Smooth muscle cell (in vitro differentiated cells): ENCODE results near the gene RNF208. TPM values are rescaled to one million over a fixed set of nuclear protein-coding genes. Genes with fewer than 3 reads are reported as not detected.

Experiments used
- DNase-seq: peaks from one replicate; lab custom pipeline; 2025; ENCODE audit not compliant: unreplicated experiment; lab: John Stamatoyannopoulos, UW
- H2AFZ ChIP-seq: fragments of 200-600 bp; sonication (generic); 2 replicates; pipeline ENCODE4 v1.6.0; 2016; ENCODE audit warnings: antibody characterized with exemption, low read depth, mild to moderate bottlenecking
- H3F3A ChIP-seq: fragments of 200-600 bp; sonication (generic); 2 replicates; pipeline ENCODE4 v1.6.0; 2017; ENCODE audit warnings: antibody characterized with exemption, low read depth
- H3K27ac ChIP-seq: fragments of 200-600 bp; sonication (generic); 2 replicates; pipeline ENCODE4 v1.5.1; 2016; ENCODE audit warnings: low read depth, mild to moderate bottlenecking
- H3K27me3 ChIP-seq: fragments of 200-600 bp; sonication (generic); 2 replicates; pipeline ENCODE4 v1.6.1; 2016; ENCODE audit warnings: low read depth, mild to moderate bottlenecking
- H3K36me3 ChIP-seq: fragments of 200-600 bp; sonication (generic); 2 replicates; pipeline ENCODE4 v1.5.1; 2016; ENCODE audit warnings: low read depth
- H3K4me1 ChIP-seq: fragments of 200-600 bp; sonication (generic); 2 replicates; pipeline ENCODE4 v1.5.1; 2016; ENCODE audit warnings: low read depth
- H3K4me2 ChIP-seq: fragments of 200-600 bp; sonication (generic); 2 replicates; pipeline ENCODE4 v1.6.0; 2016; ENCODE audit warnings: mild to moderate bottlenecking
- H3K4me3 ChIP-seq: fragments of 200-600 bp; sonication (generic); 2 replicates; pipeline ENCODE4 v1.5.1; 2016; ENCODE audit warnings: mild to moderate bottlenecking
- H3K79me2 ChIP-seq: fragments of 200-600 bp; sonication (generic); 2 replicates; pipeline ENCODE4 v1.6.0; 2016; ENCODE audit warnings: low read depth, mild to moderate bottlenecking
- H3K9ac ChIP-seq: fragments of 200-600 bp; sonication (generic); 2 replicates; pipeline ENCODE4 v1.6.0; 2016; ENCODE audit warnings: low read depth
- H3K9me3 ChIP-seq: fragments of 200-600 bp; sonication (generic); replicated peaks from 2 replicates; pipeline ENCODE4 v1.5.1; 2016; ENCODE audit warnings: low read depth
- H4K20me1 ChIP-seq: fragments of 200-600 bp; sonication (generic); 2 replicates; pipeline ENCODE4 v1.6.0; 2016; ENCODE audit warnings: low read depth
- WGBS: methylation state at CpG from one replicate; pipeline ENCODE4 v1.1.7; 2016; ENCODE audit warnings: low lambda C conversion rate; 5-methylcytosine and 5-hydroxymethylcytosine counted together
- polyA plus RNA-seq: library from polyadenylated mRNA; unstranded; fragments of >200 nt; fragmentation: Nextera tagmentation; extraction: Ambion mirVana; gene quantifications from 2 replicates; pipeline ENCODE4 v1.2.1, GENCODE V29; 2016
- total RNA-seq: library from RNA; depleted of rRNA; stranded (reverse); fragments of >200 nt; gene quantifications from 2 replicates; pipeline ENCODE4 v1.2.3, GENCODE V29; 2014
- TF ChIP-seq, protein P1 (sequence below): fragments of 200-600 bp; sonication (generic); IDR thresholded peaks from 2 replicates; pipeline ENCODE4 v1.5.1; 2017; ENCODE audit warnings: borderline replicate concordance, mild to moderate bottlenecking, antibody characterized with exemption; ENCODE audit not compliant: insufficient read depth, poor library complexity, severe bottlenecking

The RNF208 gene
- total and polyA plus RNA-seq, 2 experiments from 2014 or later: 0.36 to 1.4 TPM

DNA sequence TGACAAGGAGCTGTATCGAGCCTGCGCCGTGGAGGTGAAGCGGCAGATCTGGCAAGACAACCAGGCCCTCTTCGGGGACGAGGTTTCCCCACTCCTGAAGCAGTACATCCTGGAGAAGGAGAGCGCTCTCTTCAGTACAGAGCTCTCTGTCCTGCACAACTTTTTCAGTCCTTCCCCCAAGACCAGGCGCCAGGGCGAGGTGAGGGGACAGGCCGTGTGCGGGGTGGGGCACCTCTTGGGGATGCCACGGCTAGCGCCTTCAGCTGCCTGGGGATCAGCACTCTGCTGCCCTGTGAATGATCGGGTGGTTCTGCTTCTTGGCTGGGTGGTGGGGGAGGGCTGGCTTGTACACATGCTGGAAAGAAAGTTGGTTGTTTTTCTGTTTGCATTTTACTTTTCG, 34.8 kb upstream of the RNF208 start:
- Histone ChIP-seq H3F3A (no peaks in the 10 kb centered on the region), H3K4me1 (peaks cover 18% of the 10 kb centered on the region), H3K4me3 (no peak overlapping the region), H3K4me2 (peak overlapping the region; percentile 91), H3K36me3 (no peaks in the 10 kb centered on the region), H2AFZ (no peak overlapping the region), H3K9ac (no peak overlapping the region), H4K20me1 (peaks cover 14% of the 10 kb centered on the region), H3K27ac (no peak overlapping the region), H3K79me2 (peaks cover 20% of the 10 kb centered on the region), H3K27me3 (no peaks in the 10 kb centered on the region), H3K9me3 (no peaks in the 10 kb centered on the region)
- WGBS: 96% methylated on average over 15 of the region's 15 CpGs
- DNase-seq: no peak
- TF ChIP-seq, protein P1, sequence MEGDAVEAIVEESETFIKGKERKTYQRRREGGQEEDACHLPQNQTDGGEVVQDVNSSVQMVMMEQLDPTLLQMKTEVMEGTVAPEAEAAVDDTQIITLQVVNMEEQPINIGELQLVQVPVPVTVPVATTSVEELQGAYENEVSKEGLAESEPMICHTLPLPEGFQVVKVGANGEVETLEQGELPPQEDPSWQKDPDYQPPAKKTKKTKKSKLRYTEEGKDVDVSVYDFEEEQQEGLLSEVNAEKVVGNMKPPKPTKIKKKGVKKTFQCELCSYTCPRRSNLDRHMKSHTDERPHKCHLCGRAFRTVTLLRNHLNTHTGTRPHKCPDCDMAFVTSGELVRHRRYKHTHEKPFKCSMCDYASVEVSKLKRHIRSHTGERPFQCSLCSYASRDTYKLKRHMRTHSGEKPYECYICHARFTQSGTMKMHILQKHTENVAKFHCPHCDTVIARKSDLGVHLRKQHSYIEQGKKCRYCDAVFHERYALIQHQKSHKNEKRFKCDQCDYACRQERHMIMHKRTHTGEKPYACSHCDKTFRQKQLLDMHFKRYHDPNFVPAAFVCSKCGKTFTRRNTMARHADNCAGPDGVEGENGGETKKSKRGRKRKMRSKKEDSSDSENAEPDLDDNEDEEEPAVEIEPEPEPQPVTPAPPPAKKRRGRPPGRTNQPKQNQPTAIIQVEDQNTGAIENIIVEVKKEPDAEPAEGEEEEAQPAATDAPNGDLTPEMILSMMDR: no peak

DNA sequence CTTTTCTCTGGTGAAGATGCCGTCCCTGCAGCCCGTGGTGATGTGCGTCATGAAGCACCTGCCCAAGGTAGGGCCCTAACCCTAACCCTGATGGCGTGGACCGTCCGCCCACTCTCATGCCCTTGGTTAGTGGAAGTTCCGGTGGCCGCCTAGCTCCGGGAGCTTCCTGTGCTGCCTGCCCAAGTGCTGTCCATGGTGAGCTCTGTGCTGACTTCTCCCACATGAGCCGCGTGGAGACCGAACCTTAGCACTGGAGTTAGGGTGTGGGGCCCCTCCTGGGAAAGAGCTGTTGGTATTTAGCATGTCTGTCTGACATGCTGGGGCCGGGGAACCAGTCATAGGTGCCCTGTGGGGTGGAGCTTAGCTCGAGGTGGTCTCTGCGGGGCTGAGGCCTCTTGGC, 34.3 kb upstream of the RNF208 start:
- Histone ChIP-seq H3K4me1 (peaks cover 18% of the 10 kb centered on the region), H3K27me3 (no peaks in the 10 kb centered on the region), H3K9me3 (no peaks in the 10 kb centered on the region), H3K4me2 (peak overlapping the region; percentile 91), H3K9ac (no peak overlapping the region), H3K4me3 (peak overlapping the region; percentile 97), H4K20me1 (peaks cover 14% of the 10 kb centered on the region), H2AFZ (no peak overlapping the region), H3K36me3 (no peaks in the 10 kb centered on the region), H3K27ac (no peak overlapping the region), H3F3A (no peaks in the 10 kb centered on the region), H3K79me2 (peaks cover 20% of the 10 kb centered on the region)
- TF ChIP-seq, protein P1: no peak
- DNase-seq: no peak
- WGBS: 92% methylated on average over 15 of the region's 15 CpGs

DNA sequence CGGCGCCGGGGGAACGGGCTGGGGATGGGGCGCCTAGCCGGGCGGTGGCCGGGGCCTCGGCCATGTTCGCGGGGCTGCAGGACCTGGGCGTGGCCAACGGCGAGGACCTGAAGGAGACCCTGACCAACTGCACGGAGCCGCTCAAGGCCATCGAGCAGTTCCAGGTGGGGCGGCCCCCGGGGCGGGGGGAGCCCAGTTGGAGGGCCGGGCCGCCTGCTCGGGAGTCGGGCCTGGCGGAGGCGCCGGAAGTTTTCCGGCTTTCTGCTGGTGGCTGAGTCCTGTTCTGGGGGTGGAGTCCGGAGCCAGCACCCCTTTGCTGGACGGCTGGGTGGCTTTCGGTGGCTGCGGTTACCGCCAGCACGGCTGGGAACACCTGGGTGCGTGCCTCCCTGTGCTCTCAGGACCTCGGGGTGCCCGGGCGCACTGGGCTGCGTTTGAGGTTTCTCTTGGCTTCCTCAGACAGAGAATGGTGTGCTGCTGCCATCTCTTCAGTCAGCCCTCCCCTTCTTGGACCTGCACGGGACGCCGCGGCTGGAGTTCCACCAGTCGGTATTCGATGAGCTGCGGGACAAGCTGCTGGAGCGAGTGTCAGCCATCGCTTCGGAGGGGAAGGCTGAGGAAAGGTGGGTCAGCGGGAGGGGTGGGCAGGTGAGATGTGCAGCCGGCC, 33.5 kb upstream of the RNF208 start:
- TF ChIP-seq, protein P1: no peak
- H2AFZ ChIP-seq: peak overlapping the region; percentile 83
- H3F3A ChIP-seq: no peaks in the 10 kb centered on the region
- H4K20me1 ChIP-seq: peaks cover 14% of the 10 kb centered on the region
- DNase-seq: no peak
- no peaks in the 10 kb centered on the region for H3K9me3 ChIP-seq
- H3K36me3 ChIP-seq: no peaks in the 10 kb centered on the region
- 13% methylated on average over 18 of the region's 51 CpGs for WGBS
- H3K27me3 ChIP-seq: no peaks in the 10 kb centered on the region
- peaks cover 20% of the 10 kb centered on the region for H3K79me2 ChIP-seq
- no peak overlapping the region for H3K27ac ChIP-seq
- H3K4me2 ChIP-seq: peak overlapping the region; percentile 91
- H3K4me1 ChIP-seq: peaks cover 18% of the 10 kb centered on the region
- H3K9ac ChIP-seq: peak overlapping the region; percentile 65
- peak overlapping the region; percentile 97 for H3K4me3 ChIP-seq
